H1 (cell line): ENCODE results near the gene ENTPD8. TPM values are rescaled to one million over a fixed set of nuclear protein-coding genes. Genes with fewer than 3 reads are reported as not detected.

Experiments
- NRF1 ChIP-seq: IDR thresholded peaks from 2 replicates; pipeline ENCODE4 v1.6.1; 2011; ENCODE audit warnings: mild to moderate bottlenecking, low read depth, low read length, improper control_type of control experiment
- RAD21 ChIP-seq, 2 experiments: IDR thresholded peaks in 1 of 2; conservative IDR thresholded peaks in 1 of 2; 2 replicates each; pipeline ENCODE4 v1.6.1; 2011; ENCODE audit warnings: low read depth in 2 of 2, low read length in 2 of 2, improper control_type of control experiment in 1 of 2, inconsistent platforms in 1 of 2, mild to moderate bottlenecking in 1 of 2, moderate library complexity in 1 of 2
- polyA plus RNA-seq, 7 experiments: library from polyadenylated mRNA; depleted of rRNA in 3 of 7; stranded (reverse) in 5 of 7; unstranded in 2 of 7; fragments of >200 nt in 5 of 7; fragments of 200-250 nt in 2 of 7; gene quantifications; 1 replicate in 5 of 7; 2 replicates in 1 of 7; 4 replicates in 1 of 7; pipeline versions ENCODE4 v1.2.1 to v1.2.3, GENCODE V29; 2011 to 2013; ENCODE audit warnings: missing spikeins in 2 of 7, mixed read lengths in 2 of 7
- total RNA-seq: library from RNA; stranded (reverse); fragmentation: NEBNext Ultra II Directional; extraction: Animal tissue kit (Norgen Biotek cat#: 25700); gene quantifications from 2 replicates; pipeline ENCODE4 v1.2.1, GENCODE V29; 2021

Gene ENTPD8
- total and polyA plus RNA-seq, 2 of the 8 experiments (the other 6 are each of a cell fraction or from before 2014, with no cell fraction given), result 0.48 to 0.51 TPM

- TF ChIP-seq RAD21 (IDR thresholded peaks at IDR 0.05 in 1 of 2, conservative IDR thresholded peaks at IDR 0.05 in 1 of 2; ENCODE audit: low read depth in 2 of 2, low read length in 2 of 2) (no peak), NRF1 (no peak)
Observed at GRCh38 chr9:137387891-137388560, 53.1 kb downstream of the ENTPD8 start (continued).
